A673 (cell line): Measurements from ENCODE around the gene DVL3.

Source experiments
- EZH2 ChIP-seq: fragments of 200-600 bp; sonication (generic); IDR thresholded peaks from 2 replicates; pipeline ENCODE4 v1.6.1; 2017; ENCODE audit warnings: borderline replicate concordance, low read depth, mild to moderate bottlenecking, mixed read lengths, antibody characterized with exemption, low read length; ENCODE audit not compliant: poor library complexity, severe bottlenecking
- TF ChIP-seq, protein P1 (sequence below): fragments of 300-800, 200-600 bp; sonication (generic); conservative IDR thresholded peaks from 2 replicates; pipeline ENCODE4 v1.5.1; 2017; ENCODE audit warnings: low read depth, mild to moderate bottlenecking, antibody characterized with exemption, low read length, moderate library complexity, mixed read lengths

DNA sequence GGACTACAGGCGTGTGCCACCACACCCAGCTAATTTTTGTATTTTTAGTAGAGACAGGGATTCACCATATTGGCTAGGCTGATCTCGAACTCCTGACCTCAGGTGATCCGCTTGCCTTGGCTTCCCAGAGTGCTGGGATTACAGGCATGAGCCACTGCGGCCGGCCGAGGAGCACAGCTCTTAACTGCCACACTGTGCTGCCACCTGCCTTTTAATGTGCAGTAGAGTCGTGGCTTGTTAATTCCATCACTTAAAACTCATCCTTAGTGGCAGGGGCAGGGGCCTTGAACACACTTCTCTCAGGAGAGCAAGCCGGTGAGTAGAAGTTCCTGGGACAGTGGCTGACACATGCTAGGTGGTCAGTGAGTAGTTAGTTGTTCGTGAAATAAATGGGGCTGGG, 43.3 kb downstream of the DVL3 start:
- TF ChIP-seq, protein P1, sequence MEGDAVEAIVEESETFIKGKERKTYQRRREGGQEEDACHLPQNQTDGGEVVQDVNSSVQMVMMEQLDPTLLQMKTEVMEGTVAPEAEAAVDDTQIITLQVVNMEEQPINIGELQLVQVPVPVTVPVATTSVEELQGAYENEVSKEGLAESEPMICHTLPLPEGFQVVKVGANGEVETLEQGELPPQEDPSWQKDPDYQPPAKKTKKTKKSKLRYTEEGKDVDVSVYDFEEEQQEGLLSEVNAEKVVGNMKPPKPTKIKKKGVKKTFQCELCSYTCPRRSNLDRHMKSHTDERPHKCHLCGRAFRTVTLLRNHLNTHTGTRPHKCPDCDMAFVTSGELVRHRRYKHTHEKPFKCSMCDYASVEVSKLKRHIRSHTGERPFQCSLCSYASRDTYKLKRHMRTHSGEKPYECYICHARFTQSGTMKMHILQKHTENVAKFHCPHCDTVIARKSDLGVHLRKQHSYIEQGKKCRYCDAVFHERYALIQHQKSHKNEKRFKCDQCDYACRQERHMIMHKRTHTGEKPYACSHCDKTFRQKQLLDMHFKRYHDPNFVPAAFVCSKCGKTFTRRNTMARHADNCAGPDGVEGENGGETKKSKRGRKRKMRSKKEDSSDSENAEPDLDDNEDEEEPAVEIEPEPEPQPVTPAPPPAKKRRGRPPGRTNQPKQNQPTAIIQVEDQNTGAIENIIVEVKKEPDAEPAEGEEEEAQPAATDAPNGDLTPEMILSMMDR, result no peak
- no peak for TF ChIP-seq EZH2
